HG02798 (cell line): ENCODE results near the gene CLN3.
A peak's percentile ranks its signal among the peaks of the same experiment; 100 is the strongest.
"Not testable (repeated sequence)": the region's sequence is repeated elsewhere in the genome, so short reads cannot be mapped to it uniquely, and the experiment has no call there.

Source experiments
- ATAC-seq: cut with Tn5 transposase; IDR thresholded peaks from one replicate; pipeline ENCODE4 v1.9.1; 2021; ENCODE audit warnings: mild to moderate bottlenecking; ENCODE audit not compliant: unreplicated experiment, poor library complexity

CLN3 gene

GRCh38 chr16:28495098-28495793 lies 3.4 kb upstream of the CLN3 start:
- no peak for ATAC-seq

GRCh38 chr16:28494121-28494851 lies 2.4 kb upstream of the CLN3 start, which contains the start of gene APOBR:
TSS of gene APOBR (plus strand) at chr16:28494643. CDS start at chr16:28494682, 39 bp downstream.
- ATAC-seq = peak; percentile 33

GRCh38 chr16:28492511-28492910 lies 637 bp upstream of the CLN3 start:
- no peak for ATAC-seq

- peak; percentile 6 for ATAC-seq
These were observed 474 bp downstream of the CLN3 start for GRCh38 chr16:28491230-28491969.

GRCh38 chr16:28486266-28486665 lies 5.6 kb downstream of the CLN3 start:
- no peak for ATAC-seq

DNA sequence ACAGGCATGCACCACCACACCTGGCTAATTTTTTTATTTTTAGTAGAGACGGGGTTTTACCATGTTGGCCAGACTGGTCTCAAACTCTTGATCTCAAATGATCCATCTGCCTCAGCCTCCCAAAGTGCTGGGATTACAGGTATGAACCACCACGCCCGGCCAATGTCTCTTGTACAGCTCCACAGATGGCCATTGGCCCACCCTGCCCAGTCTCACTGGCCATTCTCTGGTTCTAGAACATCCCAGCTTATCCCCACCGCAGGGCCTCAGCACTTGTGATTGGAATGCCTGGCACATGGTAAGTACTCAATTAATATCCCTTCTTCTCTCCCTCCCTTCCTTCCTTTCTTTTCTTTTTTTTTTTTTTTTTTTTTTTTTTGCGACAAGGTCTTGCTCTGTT lies 8.5 kb downstream of the CLN3 start:
- ATAC-seq = not testable (repeated sequence)

- ATAC-seq = no peak
These were observed 9.8 kb downstream of the CLN3 start for GRCh38 chr16:28482026-28482425.

GRCh38 chr16:28478506-28479180 lies 13.2 kb downstream of the CLN3 start:
- ATAC-seq = no peak

DNA sequence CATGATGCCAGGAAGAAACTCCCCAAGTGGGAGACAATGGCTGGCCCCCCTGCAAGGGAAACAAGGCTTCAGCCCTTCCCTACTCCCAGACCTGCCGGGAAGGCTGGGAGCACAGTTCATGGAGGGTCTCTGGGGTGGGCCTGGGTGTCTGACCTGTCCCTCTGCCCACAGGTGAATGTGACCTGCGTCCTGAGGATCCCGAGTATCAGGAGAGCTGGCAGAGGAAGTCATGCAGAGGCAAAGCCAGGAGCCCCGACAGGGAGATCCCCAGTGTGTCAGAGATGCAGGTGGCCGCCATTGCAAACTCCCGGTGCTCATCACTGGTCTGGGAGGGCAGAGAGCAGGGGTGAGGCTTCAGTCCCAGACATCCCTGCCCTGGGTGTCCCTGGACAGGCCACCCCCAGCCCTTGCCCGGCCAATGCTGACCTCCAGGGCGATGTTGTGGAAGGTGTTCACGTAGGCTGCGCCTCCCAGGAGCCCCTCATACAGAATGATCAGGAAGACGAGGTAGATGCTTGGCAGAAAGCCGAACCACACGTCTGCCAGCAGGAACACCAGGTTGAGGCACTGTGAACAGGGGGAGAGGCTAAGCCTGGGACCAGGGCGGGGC lies 14.5 kb downstream of the CLN3 start:
- no peak for ATAC-seq

GRCh38 chr16:28475221-28475620 lies 16.7 kb downstream of the CLN3 start:
- no peak for ATAC-seq

DNA sequence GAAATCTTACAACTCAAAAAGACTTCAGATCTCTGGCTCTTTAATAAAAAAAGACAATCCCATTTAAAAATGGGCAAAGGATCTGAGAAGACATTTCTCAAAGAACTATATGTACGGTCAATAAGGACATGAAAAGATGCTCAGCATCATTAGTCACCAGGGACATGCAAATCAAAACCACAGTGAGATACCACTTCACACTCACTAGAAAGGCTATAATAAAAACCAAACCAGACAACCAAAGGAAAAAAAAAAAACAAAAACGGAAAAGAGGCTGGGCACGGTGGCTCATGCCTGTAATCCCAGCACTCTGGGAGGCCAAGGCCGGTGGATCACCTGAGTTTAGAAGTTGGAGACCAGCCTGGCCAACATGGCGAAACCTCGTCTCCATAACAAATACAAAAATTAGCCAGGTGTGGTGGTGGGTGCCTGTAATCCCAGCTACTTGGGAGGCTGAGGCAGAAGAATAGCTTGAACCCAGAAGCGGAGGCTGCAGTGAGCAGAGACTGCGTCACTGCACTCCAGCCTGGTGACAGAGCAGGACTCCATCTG lies 18.1 kb downstream of the CLN3 start:
- ATAC-seq = no peak

- not testable (repeated sequence) for ATAC-seq
These were observed 44.8 kb downstream of the CLN3 start for GRCh38 chr16:28447081-28447480.

DNA sequence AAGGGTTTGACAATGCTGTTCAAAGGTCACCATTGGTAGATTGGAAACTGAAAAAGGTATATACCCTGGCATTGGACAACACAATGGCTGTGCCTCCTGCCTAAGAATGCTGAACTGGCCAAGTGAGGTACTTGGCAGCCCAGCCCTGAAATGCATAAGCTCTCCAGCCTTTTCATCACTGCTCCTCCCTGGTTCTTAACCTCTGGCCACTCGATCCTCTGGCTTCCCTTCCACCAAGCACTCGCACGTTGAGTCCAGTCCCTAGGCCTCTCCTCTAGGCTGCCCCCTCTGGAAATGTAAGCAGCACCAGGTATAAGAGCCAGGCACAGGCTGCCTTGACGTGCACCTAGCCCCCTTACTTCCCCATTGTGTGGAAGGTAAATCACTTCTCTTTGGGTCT lies 45.5 kb downstream of the CLN3 start:
- ATAC-seq = not testable (repeated sequence)

DNA sequence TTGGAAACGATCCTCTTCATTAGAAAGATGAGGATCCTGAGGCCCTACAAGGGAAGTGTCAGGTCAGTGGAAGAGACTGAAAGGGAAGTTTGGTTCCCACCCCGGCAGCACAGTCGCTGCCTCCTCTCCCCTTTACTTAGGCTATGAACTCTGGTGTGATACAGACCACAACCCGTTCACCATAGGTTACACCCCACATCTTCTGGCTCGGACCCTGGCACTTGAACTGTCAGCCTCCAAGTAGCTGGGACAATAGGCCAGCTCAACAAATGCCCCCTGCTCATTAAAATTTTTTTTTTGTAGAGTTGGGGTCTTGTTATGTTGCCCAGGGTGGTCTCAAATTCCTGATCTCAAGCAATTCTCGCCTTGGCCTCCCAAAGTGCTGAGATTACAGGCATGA lies 47.9 kb downstream of the CLN3 start:
- not testable (repeated sequence) for ATAC-seq

- ATAC-seq = not testable (repeated sequence)
These were observed 53.0 kb downstream of the CLN3 start for GRCh38 chr16:28438899-28439298.

- ATAC-seq = not testable (repeated sequence)
These were observed 56.5 kb downstream of the CLN3 start for GRCh38 chr16:28435340-28435739.
